IPS DF 4.7 (cell line): ENCODE measurements around the gene ZNF157.

Experiments used
- DNase-seq: peaks from one replicate; pipeline ENCODE4 v3.0.0-alpha.2; 2013; ENCODE audit warnings: low spot score; ENCODE audit errors: extremely low read depth

Gene ZNF157

DNA sequence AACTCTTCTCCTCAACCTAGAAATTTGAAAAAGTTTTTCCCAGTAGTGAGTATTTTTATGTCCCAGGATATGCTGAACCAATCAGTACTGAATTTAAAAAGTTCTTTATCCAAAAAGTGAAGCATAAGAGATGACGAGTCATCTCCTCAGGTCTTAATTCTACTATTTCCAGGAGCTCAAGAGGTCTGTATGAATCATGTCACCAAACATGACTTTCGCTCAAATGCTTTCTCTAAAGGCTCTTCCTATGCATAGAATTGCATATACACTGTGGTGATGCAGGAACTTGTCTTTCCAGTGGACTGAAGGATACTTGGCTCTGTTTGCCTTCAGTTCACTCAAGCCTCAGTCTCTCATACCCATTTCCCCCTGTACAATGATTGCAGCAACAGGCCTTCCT lies 76.6 kb downstream of the ZNF157 start:
- no peak for DNase-seq

DNA sequence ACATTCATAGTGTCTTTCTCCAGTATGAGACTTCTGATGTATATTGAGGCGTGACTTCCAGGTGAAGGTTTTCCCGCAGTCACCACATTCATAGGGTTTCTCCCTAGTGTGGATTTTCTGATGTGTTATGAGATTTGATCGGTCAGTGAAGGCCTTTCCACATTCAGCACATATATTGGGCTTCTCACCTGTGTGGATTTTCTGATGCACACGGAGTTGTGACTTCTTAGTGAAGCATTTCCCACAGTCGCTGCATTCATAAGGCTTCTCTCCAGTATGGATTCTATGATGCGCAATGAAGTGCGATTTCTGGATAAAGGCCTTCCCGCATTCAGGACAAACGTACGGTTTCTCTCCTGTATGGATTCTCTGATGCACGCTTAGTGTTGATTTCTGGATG lies 77.2 kb downstream of the ZNF157 start:
- DNase-seq, result no peak

DNA sequence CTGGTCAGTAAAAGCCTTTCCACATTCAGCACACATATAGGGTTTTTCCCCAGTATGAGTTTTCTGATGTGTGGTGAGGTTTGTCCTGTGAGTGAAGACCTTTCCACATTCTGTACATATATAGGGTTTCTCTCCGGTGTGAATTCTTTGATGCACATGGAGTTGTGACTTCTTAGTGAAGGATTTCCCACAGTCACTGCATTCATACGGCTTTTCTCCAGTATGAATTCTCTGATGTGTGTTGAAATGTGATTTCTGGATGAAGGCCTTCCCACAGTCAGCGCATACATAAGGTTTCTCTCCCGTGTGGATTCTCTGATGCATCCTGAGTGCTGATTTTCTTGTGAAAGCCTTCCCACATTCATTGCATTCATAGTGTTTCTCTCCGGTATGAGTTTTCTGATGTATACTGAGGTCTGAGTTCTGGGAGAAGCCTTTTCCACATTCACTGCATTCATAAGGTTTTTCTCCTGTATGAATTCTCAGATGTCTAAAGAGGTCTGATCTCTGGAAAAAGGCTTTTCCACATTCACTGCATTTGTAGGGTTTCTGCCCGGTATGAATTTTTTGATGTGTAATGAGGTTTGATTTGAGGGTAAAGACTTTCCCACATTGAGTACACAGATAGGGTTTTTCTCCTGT lies 77.9 kb downstream of the ZNF157 start:
- DNase-seq, result no peak

DNA sequence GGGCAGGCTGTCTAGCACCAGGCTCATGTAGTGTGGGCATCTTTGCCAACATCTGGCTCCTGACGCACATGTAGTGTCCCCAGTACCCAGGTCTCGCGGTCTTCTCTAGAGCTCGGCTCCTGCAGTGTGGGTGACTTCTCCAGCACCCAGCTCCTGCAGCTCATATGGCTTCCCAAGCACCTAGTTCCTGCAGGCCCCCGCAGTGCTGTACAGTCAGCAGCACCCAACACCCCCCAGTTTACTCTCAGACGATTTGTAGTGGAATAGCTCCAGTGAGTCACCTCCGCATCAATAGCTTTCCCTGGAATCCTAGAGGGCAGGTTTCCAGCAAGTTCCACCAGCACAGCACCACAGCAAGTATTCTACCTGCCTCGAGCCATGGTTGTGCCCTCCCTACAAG lies 81.7 kb downstream of the ZNF157 start:
- DNase-seq, result no peak

DNA sequence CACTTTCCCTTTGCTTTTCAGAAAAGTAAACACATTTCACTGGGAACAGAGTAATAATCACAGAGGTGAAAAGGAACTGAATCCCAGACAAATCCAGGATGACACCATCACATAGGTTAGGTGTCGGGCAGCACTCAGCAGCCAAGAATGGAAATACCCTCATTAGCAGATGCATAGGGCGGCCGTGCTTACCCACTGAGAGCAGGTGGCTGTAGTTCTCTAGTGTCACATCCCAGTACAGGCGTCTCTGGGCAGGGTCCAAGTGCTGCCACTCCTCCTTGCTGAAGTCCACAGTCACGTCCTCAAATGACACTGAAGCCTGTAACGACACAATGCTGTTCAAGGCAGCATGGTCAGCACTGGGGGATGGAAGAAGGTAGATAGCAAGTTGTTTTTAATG lies 85.7 kb downstream of the ZNF157 start:
- DNase-seq, result no peak

DNA sequence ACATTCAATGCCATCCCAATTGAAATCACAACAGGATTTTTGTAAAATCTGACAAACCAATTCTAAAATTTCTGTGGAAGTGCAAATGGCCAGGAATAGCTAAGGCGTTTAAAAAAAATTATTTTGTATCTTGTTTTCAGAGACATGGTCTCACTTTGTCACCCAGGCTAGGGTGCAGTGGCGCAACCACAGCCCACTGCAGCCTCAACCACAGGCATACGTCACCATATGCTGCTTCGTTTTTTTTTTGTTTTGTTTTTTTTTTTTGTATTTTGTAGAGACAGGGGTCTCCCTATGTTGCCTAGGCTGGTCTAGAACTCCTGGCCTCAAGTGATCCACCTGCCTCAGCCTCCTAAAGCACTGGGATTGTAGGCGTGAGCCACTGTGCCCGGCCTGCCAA lies 88.2 kb downstream of the ZNF157 start:
- DNase-seq, result no peak

DNA sequence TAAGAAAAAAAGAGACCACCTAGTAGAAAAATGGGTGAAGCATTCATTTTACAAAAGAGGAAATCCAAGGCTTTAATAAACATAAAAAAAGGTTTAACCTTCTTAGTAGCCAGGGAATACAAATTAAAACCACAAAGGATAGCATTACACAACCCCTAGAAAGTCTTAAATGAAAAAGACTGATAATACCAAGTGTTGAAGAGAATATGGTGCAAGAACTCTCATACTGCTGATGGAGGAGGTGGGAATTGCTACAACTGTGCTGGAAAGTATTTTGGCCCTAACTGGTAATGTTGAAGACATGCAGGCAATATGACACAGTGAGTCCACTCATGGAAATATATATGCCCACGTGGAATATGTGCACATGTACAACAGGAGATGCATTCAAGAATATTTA lies 90.2 kb downstream of the ZNF157 start:
- no peak for DNase-seq
